Lower lobe of right lung (tissue), 2 donors: ENCODE measurements around the gene STAC3. TPM values are rescaled to one million over a fixed set of nuclear protein-coding genes. Genes with fewer than 3 reads are reported as not detected.

Source experiments
- ATAC-seq, 2 donors: fragments of 200-7000 bp; cut with Tn5 transposase; one replicate each; pipeline ENCODE4 v1.9.1; 2020 to 2022; ENCODE audit warnings: mild to moderate bottlenecking in 2 of 2, moderate library complexity in 2 of 2
- DNase-seq: peaks from one replicate; pipeline ENCODE4 v3.0.0-alpha.2; 2020
- H3K27ac ChIP-seq: fragments of 200-600 bp; one replicate; pipeline ENCODE4 v1.8.0; 2022
- H3K27me3 ChIP-seq: fragments of 200-600 bp; one replicate; pipeline ENCODE4 v1.8.0; 2022; ENCODE audit warnings: low read depth
- H3K36me3 ChIP-seq: fragments of 200-600 bp; one replicate; pipeline ENCODE4 v1.8.0; 2022; ENCODE audit warnings: mild to moderate bottlenecking
- H3K4me1 ChIP-seq: fragments of 200-600 bp; one replicate; pipeline ENCODE4 v1.8.0; 2022
- H3K4me3 ChIP-seq: fragments of 200-600 bp; one replicate; pipeline ENCODE4 v1.8.0; 2022; ENCODE audit warnings: mild to moderate bottlenecking
- H3K9me3 ChIP-seq: fragments of 200-600 bp; one replicate; pipeline ENCODE4 v1.8.0; 2022
- CTCF ChIP-seq: fragments of 200-600 bp; IDR thresholded peaks from one replicate; pipeline ENCODE4 v1.8.0; 2022; ENCODE audit warnings: antibody characterized with exemption, mild to moderate bottlenecking
- intact Hi-C: fragments of 100-400 bp; cut with DNase I; formaldehyde crosslinking; loops from one replicate; pipeline ENCODE4 v1.11.0; 2022
- total RNA-seq: library from RNA; stranded (reverse); fragmentation: NEBNext Ultra II Directional; extraction: Animal tissue kit (Norgen Biotek cat#: 25700); gene quantifications from one replicate; pipeline ENCODE4 v1.2.1, GENCODE V29; 2021
- donor health status: DM: no; HTN: yes; CAD: no; lungs with severe emphysema.

The STAC3 gene
- total RNA-seq, 1 donor from 2014 or later, result 8.7 TPM

GRCh38 chr12:57205186-57205585, 45.8 kb downstream of the STAC3 start:
- no peak overlapping the region for H3K4me3 ChIP-seq
- H3K4me1 ChIP-seq, result no peaks in the 10 kb centered on the region
- peaks cover 100% of the 10 kb centered on the region for H3K36me3 ChIP-seq
- TF ChIP-seq CTCF, result no peak
- no peaks in the 10 kb centered on the region for H3K9me3 ChIP-seq
- H3K27me3 ChIP-seq, result no peaks in the 10 kb centered on the region
- intact Hi-C loops, result no loop called here
- no peak for ATAC-seq
- DNase-seq, result no peak
- H3K27ac ChIP-seq, result no peak overlapping the region

- peaks cover 98% of the 10 kb centered on the region for H3K36me3 ChIP-seq
- H3K4me3 ChIP-seq, result no peak overlapping the region
- no peaks in the 10 kb centered on the region for H3K27me3 ChIP-seq
- H3K27ac ChIP-seq, result no peak overlapping the region
- ATAC-seq (no peak), DNase-seq (no peak)
- intact Hi-C loops, result no loop called here
- H3K9me3 ChIP-seq, result no peaks in the 10 kb centered on the region
- no peaks in the 10 kb centered on the region for H3K4me1 ChIP-seq
- TF ChIP-seq CTCF, result no peak
Measured at GRCh38 chr12:57204454-57204853, 46.5 kb downstream of the STAC3 start.

GRCh38 chr12:57203791-57204190, 47.2 kb downstream of the STAC3 start:
- Histone ChIP-seq H3K27me3 (no peaks in the 10 kb centered on the region), H3K4me1 (no peaks in the 10 kb centered on the region), H3K4me3 (no peak overlapping the region), H3K27ac (no peak overlapping the region), H3K36me3 (peaks cover 98% of the 10 kb centered on the region), H3K9me3 (no peaks in the 10 kb centered on the region)
- ATAC-seq, result no peak
- no peak for TF ChIP-seq CTCF
- DNase-seq, result no peak
- intact Hi-C loops, result no loop called here

GRCh38 chr12:57203201-57203600, 47.8 kb downstream of the STAC3 start:
- no peak for TF ChIP-seq CTCF

GRCh38 chr12:57202321-57202720, 48.7 kb downstream of the STAC3 start:
- no peak overlapping the region for H3K4me3 ChIP-seq
- intact Hi-C loops, result no loop called here
- no peak for TF ChIP-seq CTCF
- no peak for DNase-seq
- peaks cover 98% of the 10 kb centered on the region for H3K36me3 ChIP-seq
- H3K27me3 ChIP-seq, result no peaks in the 10 kb centered on the region
- no peak overlapping the region for H3K27ac ChIP-seq
- H3K4me1 ChIP-seq, result no peaks in the 10 kb centered on the region
- no peaks in the 10 kb centered on the region for H3K9me3 ChIP-seq
- no peak for ATAC-seq

More at GRCh38 chr12:57203201-57203600, 47.8 kb downstream of the STAC3 start:
- H3K9me3 ChIP-seq, result no peaks in the 10 kb centered on the region
- ATAC-seq (no peak), DNase-seq (no peak)
- no peaks in the 10 kb centered on the region for H3K4me1 ChIP-seq
- H3K36me3 ChIP-seq, result peaks cover 98% of the 10 kb centered on the region
- H3K4me3 ChIP-seq, result no peak overlapping the region
- no peaks in the 10 kb centered on the region for H3K27me3 ChIP-seq
- intact Hi-C loops, result no loop called here
- no peak overlapping the region for H3K27ac ChIP-seq

GRCh38 chr12:57201631-57202030, 49.4 kb downstream of the STAC3 start:
- H3K27me3 ChIP-seq, result no peaks in the 10 kb centered on the region

More at GRCh38 chr12:57201631-57202030, 49.4 kb downstream of the STAC3 start:
- no peaks in the 10 kb centered on the region for H3K9me3 ChIP-seq
- TF ChIP-seq CTCF, result no peak
- intact Hi-C loops, result no loop called here
- no peak for ATAC-seq
- H3K4me3 ChIP-seq, result no peak overlapping the region
- no peaks in the 10 kb centered on the region for H3K4me1 ChIP-seq
- no peak overlapping the region for H3K27ac ChIP-seq
- H3K36me3 ChIP-seq, result peaks cover 98% of the 10 kb centered on the region
- no peak for DNase-seq
